HG02852 (cell line): ENCODE measurements around the gene PIGZ.
A peak's percentile ranks its signal among the peaks of the same experiment; 100 is the strongest.
"Not testable (repeated sequence)": the region's sequence is repeated elsewhere in the genome, so short reads cannot be mapped to it uniquely, and the experiment has no call there.

Experiments used
- ATAC-seq: cut with Tn5 transposase; IDR thresholded peaks from one replicate; pipeline ENCODE4 v1.9.1; 2021; ENCODE audit warnings: mild to moderate bottlenecking, moderate library complexity; ENCODE audit not compliant: unreplicated experiment

The PIGZ gene

GRCh38 chr3:196954832-196955231 lies 13.8 kb downstream of the PIGZ start:
- ATAC-seq = no peak

GRCh38 chr3:196951371-196951770 lies 17.3 kb downstream of the PIGZ start:
- no peak for ATAC-seq

- no peak for ATAC-seq
Observed at GRCh38 chr3:196949750-196950149, 18.9 kb downstream of the PIGZ start.

GRCh38 chr3:196949285-196949619 lies 19.4 kb downstream of the PIGZ start:
- ATAC-seq = no peak

- no peak for ATAC-seq
Observed at GRCh38 chr3:196948442-196949284, 20.0 kb downstream of the PIGZ start.

GRCh38 chr3:196947860-196948441 lies 20.7 kb downstream of the PIGZ start:
- no peak for ATAC-seq

- no peak for ATAC-seq
Observed at GRCh38 chr3:196947136-196947859, 21.3 kb downstream of the PIGZ start.

GRCh38 chr3:196944037-196944790 lies 24.4 kb downstream of the PIGZ start:
- not testable (repeated sequence) for ATAC-seq

GRCh38 chr3:196942915-196943277 lies 25.7 kb downstream of the PIGZ start:
- ATAC-seq = no peak

GRCh38 chr3:196942226-196942914 lies 26.3 kb downstream of the PIGZ start, which contains the start of gene NCBP2:
Gene NCBP2, minus strand, starts transcription at chr3:196942528. Its CDS starts 25 bp downstream, at chr3:196942503.
- peak; percentile 88 for ATAC-seq

- peak; percentile 30 for ATAC-seq
Observed at GRCh38 chr3:196941729-196942225, 26.9 kb downstream of the PIGZ start.

GRCh38 chr3:196938576-196938975 lies 30.1 kb downstream of the PIGZ start:
- ATAC-seq = no peak

GRCh38 chr3:196938124-196938523 lies 30.5 kb downstream of the PIGZ start:
- ATAC-seq = no peak

GRCh38 chr3:196936288-196936687 lies 32.3 kb downstream of the PIGZ start:
- no peak for ATAC-seq

GRCh38 chr3:196932600-196932999 lies 36.0 kb downstream of the PIGZ start:
- ATAC-seq = no peak

- no peak for ATAC-seq
Observed at GRCh38 chr3:196931828-196932587, 36.6 kb downstream of the PIGZ start.

GRCh38 chr3:196931157-196931556 lies 37.5 kb downstream of the PIGZ start:
- no peak for ATAC-seq

- no peak for ATAC-seq
Observed at GRCh38 chr3:196927571-196928453, 40.8 kb downstream of the PIGZ start.

GRCh38 chr3:196920733-196921132 lies 47.9 kb downstream of the PIGZ start:
- no peak for ATAC-seq
